Loucy (cell line): ENCODE measurements around the gene KAT7.
A peak's percentile ranks its signal among the peaks of the same experiment; 100 is the strongest.

Experiments
- H2AFZ ChIP-seq: fragments of 200-600 bp; sonication (generic); 2 replicates; pipeline ENCODE4 v1.6.0; 2016; ENCODE audit warnings: antibody characterized with exemption, mild to moderate bottlenecking, low read length, moderate library complexity
- H3F3A ChIP-seq: fragments of 200-600 bp; 2 replicates; pipeline ENCODE4 v1.6.0; 2016; ENCODE audit warnings: antibody characterized with exemption, low read depth, mild to moderate bottlenecking
- H3K27me3 ChIP-seq: fragments of 200-600 bp; sonication (generic); 2 replicates; pipeline ENCODE4 v1.6.1; 2014; ENCODE audit warnings: low read length, mild to moderate bottlenecking; ENCODE audit not compliant: insufficient read depth, poor library complexity, severe bottlenecking
- H3K36me3 ChIP-seq: fragments of 200-600 bp; sonication (generic); 2 replicates; pipeline ENCODE4 v1.6.1; 2016; ENCODE audit warnings: low read length; ENCODE audit not compliant: insufficient read depth
- H3K4me1 ChIP-seq: fragments of 200-600 bp; sonication (generic); 2 replicates; pipeline ENCODE4 v1.5.1; 2014; ENCODE audit warnings: low read length, mild to moderate bottlenecking; ENCODE audit not compliant: insufficient read depth, poor library complexity, severe bottlenecking
- H3K4me2 ChIP-seq: fragments of 200-600 bp; sonication (generic); 2 replicates; pipeline ENCODE4 v1.6.0; 2014; ENCODE audit warnings: antibody characterized with exemption, low read length, low read depth, mild to moderate bottlenecking; ENCODE audit not compliant: poor library complexity, severe bottlenecking
- H3K4me3 ChIP-seq: fragments of 200-600 bp; sonication (generic); 2 replicates; pipeline ENCODE4 v1.5.1; 2014; ENCODE audit warnings: low read length, mild to moderate bottlenecking, mixed read lengths; ENCODE audit not compliant: poor library complexity, severe bottlenecking
- H3K79me2 ChIP-seq: fragments of 200-600 bp; sonication (generic); 2 replicates; pipeline ENCODE4 v1.6.1; 2014; ENCODE audit warnings: low read length; ENCODE audit not compliant: insufficient read depth
- H3K9ac ChIP-seq: fragments of 200-600 bp; sonication (generic); 2 replicates; pipeline ENCODE4 v1.6.0; 2014; ENCODE audit warnings: mild to moderate bottlenecking, low read depth, low read length, moderate library complexity; ENCODE audit not compliant: poor library complexity, severe bottlenecking
- H3K9me2 ChIP-seq: fragments of 200-600 bp; sonication (generic); replicated peaks from 2 replicates; pipeline ENCODE4 v1.6.1; 2016; ENCODE audit warnings: low read depth, low read length, mixed read lengths
- H3K9me3 ChIP-seq: fragments of 200-600 bp; sonication (generic); 2 replicates; pipeline ENCODE4 v1.6.1; 2014; ENCODE audit warnings: mild to moderate bottlenecking, antibody characterized with exemption, low read length, low read depth; ENCODE audit not compliant: insufficient read depth
- H4K20me1 ChIP-seq: fragments of 200-600 bp; sonication (generic); 2 replicates; pipeline ENCODE4 v1.6.0; 2014; ENCODE audit warnings: antibody characterized with exemption, low read length, mild to moderate bottlenecking; ENCODE audit not compliant: insufficient read depth, poor library complexity, severe bottlenecking
- EZH2phosphoT487 ChIP-seq: fragments of 200-600 bp; IDR thresholded peaks from 2 replicates; pipeline ENCODE4 v1.6.1; 2018; ENCODE audit warnings: antibody characterized with exemption, mild to moderate bottlenecking, moderate library complexity, borderline replicate concordance
- TF ChIP-seq, protein P1 (sequence below): fragments of 200-600 bp; sonication (generic); conservative IDR thresholded peaks from 2 replicates; pipeline ENCODE4 v1.5.1; 2014; ENCODE audit warnings: mild to moderate bottlenecking, antibody characterized with exemption, low read length

Gene KAT7

DNA sequence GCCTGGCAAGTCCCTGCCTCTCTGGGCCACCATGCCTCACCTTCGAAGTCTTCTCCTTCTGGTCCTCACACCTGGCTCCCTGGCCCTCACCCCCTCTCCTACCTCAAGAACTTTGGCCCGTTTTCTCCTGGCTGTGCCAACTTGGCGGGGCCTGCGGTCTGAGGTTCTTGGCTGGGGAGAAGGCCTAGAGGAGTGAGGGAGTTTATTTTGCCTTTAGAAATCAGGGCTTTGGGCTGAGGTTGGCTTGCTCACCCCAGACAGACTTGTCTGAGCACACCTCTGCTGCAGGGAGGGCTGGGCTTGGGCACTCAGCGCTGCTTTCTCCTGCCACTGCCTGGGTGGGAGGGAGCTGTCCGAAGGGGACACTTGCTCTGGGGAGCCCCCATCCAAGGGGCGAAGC, 82.7 kb downstream of the KAT7 start:
- no peak overlapping the region for H3K4me3 ChIP-seq
- no peak overlapping the region for H3K4me2 ChIP-seq
- no peaks in the 10 kb centered on the region for H3K9me3 ChIP-seq
- H3K79me2 ChIP-seq: no peaks in the 10 kb centered on the region
- H3K4me1 ChIP-seq: peaks cover 20% of the 10 kb centered on the region
- no peaks in the 10 kb centered on the region for H3F3A ChIP-seq
- H3K36me3 ChIP-seq: no peaks in the 10 kb centered on the region
- H3K27me3 ChIP-seq: no peaks in the 10 kb centered on the region
- H3K9ac ChIP-seq: no peak overlapping the region
- H4K20me1 ChIP-seq: no peaks in the 10 kb centered on the region
- no peaks in the 10 kb centered on the region for H3K9me2 ChIP-seq
- TF ChIP-seq, protein P1, sequence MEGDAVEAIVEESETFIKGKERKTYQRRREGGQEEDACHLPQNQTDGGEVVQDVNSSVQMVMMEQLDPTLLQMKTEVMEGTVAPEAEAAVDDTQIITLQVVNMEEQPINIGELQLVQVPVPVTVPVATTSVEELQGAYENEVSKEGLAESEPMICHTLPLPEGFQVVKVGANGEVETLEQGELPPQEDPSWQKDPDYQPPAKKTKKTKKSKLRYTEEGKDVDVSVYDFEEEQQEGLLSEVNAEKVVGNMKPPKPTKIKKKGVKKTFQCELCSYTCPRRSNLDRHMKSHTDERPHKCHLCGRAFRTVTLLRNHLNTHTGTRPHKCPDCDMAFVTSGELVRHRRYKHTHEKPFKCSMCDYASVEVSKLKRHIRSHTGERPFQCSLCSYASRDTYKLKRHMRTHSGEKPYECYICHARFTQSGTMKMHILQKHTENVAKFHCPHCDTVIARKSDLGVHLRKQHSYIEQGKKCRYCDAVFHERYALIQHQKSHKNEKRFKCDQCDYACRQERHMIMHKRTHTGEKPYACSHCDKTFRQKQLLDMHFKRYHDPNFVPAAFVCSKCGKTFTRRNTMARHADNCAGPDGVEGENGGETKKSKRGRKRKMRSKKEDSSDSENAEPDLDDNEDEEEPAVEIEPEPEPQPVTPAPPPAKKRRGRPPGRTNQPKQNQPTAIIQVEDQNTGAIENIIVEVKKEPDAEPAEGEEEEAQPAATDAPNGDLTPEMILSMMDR: no peak
- TF ChIP-seq EZH2phosphoT487: no peak
- H2AFZ ChIP-seq: no peak overlapping the region

DNA sequence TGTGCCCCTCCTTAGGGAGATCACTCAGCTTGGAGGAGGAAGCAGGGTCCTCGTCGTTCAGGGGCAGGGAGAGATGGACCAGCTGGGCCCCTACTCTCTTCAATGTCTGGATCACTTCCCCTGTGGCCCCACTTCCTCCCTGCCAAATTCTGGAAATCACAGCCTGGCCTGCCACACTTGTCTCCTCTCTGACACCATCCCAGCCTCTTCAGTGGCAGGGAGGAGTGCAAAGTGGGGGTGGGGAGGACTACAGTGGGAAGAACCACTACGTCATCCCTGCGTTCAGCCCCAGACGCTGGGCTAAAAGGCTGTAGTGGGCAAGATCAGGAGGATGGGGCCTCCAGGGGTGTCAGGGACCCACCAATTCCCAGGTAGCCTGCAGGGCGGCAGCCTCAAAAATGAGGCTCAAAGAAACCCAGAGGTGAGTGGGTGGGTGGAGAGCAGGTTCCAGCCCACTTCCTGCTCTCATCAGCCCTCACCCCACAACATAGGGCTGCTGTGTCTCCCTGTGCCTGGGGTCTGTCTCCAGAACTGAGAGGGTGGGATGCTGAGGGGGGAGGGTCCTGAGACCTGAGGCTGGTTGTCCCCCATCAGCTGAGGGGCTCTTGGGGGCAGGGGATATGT, 84.4 kb downstream of the KAT7 start:
- H4K20me1 ChIP-seq: no peaks in the 10 kb centered on the region
- H3K4me3 ChIP-seq: no peak overlapping the region
- no peak overlapping the region for H2AFZ ChIP-seq
- no peaks in the 10 kb centered on the region for H3K9me3 ChIP-seq
- H3K4me2 ChIP-seq: no peak overlapping the region
- no peak overlapping the region for H3K9ac ChIP-seq
- H3K4me1 ChIP-seq: peaks cover 20% of the 10 kb centered on the region
- TF ChIP-seq, protein P1: no peak
- TF ChIP-seq EZH2phosphoT487: no peak
- H3K79me2 ChIP-seq: no peaks in the 10 kb centered on the region
- no peaks in the 10 kb centered on the region for H3F3A ChIP-seq
- H3K27me3 ChIP-seq: no peaks in the 10 kb centered on the region
- no peaks in the 10 kb centered on the region for H3K9me2 ChIP-seq
- H3K36me3 ChIP-seq: no peaks in the 10 kb centered on the region

DNA sequence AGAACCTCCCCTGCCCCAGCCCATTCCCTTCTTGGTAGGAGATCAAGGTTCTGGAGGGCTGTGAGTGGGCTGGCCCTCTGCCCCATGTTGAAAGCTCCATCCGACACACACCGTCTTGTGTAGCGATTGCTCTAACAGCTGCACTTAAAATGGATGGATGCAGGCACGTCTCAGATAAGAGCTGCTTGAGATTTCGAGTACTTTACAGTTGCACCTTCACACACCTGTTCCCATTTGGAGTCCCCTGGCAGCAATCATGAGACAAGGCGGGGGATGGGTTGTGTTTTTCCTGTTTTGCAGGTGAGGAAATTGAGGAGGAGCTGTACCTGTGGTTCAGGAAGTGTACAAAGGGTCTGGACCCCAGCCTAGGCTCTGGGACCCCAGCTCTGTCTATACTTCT, 85.0 kb downstream of the KAT7 start:
- H3K27me3 ChIP-seq: no peaks in the 10 kb centered on the region
- no peaks in the 10 kb centered on the region for H3K9me3 ChIP-seq
- H3K36me3 ChIP-seq: no peaks in the 10 kb centered on the region
- no peak overlapping the region for H3K4me3 ChIP-seq
- TF ChIP-seq, protein P1: no peak
- no peak for TF ChIP-seq EZH2phosphoT487
- H2AFZ ChIP-seq: 0 out of 2 replicates have a peak overlapping the region, but pooled peaks have one; percentile 10
- no peaks in the 10 kb centered on the region for H3K79me2 ChIP-seq
- no peak overlapping the region for H3K4me2 ChIP-seq
- H3K9ac ChIP-seq: no peak overlapping the region
- H3K9me2 ChIP-seq: no peaks in the 10 kb centered on the region
- H3K4me1 ChIP-seq: peaks cover 18% of the 10 kb centered on the region
- no peaks in the 10 kb centered on the region for H4K20me1 ChIP-seq
- no peaks in the 10 kb centered on the region for H3F3A ChIP-seq
